ENCODE data around the gene VEPH1. TPM values are rescaled to one million over a fixed set of nuclear protein-coding genes. Genes with fewer than 3 reads are reported as not detected.

Gene VEPH1
- total RNA-seq, 1 donor from 2014 or later = 3.7 TPM

DNA sequence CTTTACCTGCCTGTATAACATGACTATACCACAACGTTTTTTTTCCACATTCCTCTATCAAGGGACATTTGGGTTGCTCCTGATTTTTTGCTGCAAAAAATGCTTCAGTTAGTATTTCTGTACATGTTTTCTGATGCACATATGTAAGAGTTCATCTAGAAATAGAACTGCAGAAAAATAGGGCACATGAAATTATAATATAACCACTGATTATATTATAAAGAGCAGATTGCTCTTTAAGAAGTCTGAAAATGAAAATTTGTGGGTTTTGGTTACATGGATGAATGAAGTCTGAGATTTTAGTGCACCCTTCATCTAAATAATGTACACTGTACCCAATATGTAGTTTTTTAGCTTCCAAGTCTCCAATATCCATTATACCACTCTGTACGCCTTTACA, 196.7 kb downstream of the VEPH1 start:
- TF ChIP-seq, protein P1, sequence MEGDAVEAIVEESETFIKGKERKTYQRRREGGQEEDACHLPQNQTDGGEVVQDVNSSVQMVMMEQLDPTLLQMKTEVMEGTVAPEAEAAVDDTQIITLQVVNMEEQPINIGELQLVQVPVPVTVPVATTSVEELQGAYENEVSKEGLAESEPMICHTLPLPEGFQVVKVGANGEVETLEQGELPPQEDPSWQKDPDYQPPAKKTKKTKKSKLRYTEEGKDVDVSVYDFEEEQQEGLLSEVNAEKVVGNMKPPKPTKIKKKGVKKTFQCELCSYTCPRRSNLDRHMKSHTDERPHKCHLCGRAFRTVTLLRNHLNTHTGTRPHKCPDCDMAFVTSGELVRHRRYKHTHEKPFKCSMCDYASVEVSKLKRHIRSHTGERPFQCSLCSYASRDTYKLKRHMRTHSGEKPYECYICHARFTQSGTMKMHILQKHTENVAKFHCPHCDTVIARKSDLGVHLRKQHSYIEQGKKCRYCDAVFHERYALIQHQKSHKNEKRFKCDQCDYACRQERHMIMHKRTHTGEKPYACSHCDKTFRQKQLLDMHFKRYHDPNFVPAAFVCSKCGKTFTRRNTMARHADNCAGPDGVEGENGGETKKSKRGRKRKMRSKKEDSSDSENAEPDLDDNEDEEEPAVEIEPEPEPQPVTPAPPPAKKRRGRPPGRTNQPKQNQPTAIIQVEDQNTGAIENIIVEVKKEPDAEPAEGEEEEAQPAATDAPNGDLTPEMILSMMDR (conservative IDR thresholded peaks at IDR 0.05; ENCODE audit: low read depth, low read length) = no peak
- H3K4me3 ChIP-seq (ENCODE audit: low read depth, low read length) = no peak overlapping the region
- DNase-seq (ENCODE audit: low read depth) = no peak

DNA sequence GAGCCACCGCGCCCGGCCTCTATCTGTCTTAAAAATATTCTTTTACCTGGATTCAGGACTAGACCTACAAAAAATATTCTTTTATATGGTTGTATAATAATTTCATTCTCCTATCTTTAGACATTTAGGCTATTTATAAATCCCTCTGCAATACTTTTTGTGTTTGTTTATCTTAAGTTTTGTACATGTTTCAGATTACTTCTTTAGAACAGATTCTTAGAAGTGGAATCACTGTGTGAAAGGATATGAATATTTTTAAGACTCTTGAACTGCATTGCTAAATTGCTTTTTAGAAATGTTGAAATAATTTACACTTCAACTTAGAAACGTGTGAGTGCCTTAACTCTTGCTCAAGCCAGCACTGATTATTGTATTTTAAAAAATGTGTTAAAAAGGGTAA, 197.8 kb downstream of the VEPH1 start:
- TF ChIP-seq, protein P1 (conservative IDR thresholded peaks at IDR 0.05; ENCODE audit: low read depth, low read length) = no peak
- DNase-seq (ENCODE audit: low read depth) = no peak
- no peak overlapping the region for H3K4me3 ChIP-seq (ENCODE audit: low read depth, low read length)

DNA sequence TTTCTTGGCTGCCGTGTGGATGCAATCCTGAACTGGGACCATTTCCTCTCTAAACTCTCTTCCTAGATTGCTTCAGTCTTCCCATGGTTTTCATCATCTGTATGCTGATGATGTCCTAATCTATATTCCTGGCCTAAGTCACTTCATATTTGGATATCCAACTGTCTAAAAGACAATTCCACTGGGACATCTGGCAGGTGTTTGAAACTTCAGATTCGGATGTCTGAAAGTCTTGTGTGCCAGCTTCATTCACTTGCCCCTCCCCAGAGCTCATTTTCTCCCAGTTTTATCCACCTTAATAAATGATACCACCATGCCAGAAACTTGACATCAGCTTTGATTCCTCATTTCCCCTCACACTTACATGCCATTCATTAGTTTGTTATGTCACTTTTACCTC, 201.5 kb downstream of the VEPH1 start:
- H3K4me3 ChIP-seq (ENCODE audit: low read depth, low read length) = no peak overlapping the region
- TF ChIP-seq, protein P1 (conservative IDR thresholded peaks at IDR 0.05; ENCODE audit: low read depth, low read length) = no peak
- DNase-seq (ENCODE audit: low read depth) = no peak

DNA sequence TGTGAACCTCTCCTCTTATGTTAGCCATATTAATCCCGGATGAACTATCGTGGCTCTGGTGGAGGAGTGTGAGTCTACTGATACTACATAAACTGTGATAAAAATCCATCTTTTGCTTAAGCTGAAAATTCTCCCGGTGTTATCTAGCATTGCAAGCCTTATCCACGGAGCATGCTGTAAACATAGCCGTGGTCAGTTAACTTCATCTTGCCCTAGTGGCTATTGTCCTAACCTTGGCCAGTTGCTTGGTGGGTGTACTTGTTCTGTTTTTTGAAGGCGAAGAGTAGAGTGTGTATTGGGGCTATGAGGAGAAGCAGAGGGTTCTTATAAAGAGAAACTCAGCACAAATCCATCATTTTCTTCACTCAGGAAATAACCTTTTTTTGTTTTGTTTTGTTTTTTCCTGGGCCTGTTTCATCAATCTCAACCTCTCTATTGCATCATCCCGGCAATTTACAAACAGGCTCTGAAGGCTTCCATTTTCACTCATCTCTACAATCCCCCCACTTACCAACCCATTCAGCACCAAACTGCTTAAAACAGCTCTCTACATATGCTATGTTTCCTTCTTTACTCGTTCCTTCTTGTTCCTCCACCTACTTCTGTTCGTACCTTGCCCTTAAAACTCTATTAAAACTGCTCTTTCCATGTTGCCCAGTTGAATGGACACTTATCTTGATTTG, 202.1 kb downstream of the VEPH1 start:
- no peak overlapping the region for H3K4me3 ChIP-seq (ENCODE audit: low read depth, low read length)
- TF ChIP-seq, protein P1 (conservative IDR thresholded peaks at IDR 0.05; ENCODE audit: low read depth, low read length) = no peak
- no peak for DNase-seq (ENCODE audit: low read depth)

DNA sequence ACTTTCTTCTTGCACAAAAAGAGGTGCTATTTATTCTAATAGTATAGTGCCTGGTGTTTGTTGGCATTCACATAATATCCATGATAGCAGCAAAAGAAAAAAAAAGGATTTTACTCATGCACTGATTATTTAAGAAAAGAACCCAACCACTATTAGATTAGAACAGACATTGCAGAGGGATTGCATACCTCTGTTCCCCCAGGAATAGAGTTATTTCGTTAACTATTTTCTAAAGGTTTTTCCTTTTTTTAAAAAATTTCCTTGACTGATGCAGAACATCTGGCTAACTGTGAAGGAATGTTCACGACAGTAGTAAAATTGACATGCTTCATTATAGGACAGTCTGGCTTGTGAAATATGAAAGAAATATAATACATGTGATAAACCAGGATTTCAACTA, 203.1 kb downstream of the VEPH1 start:
- H3K4me3 ChIP-seq (ENCODE audit: low read depth, low read length) = no peak overlapping the region
- TF ChIP-seq, protein P1 (conservative IDR thresholded peaks at IDR 0.05; ENCODE audit: low read depth, low read length) = no peak
- no peak for DNase-seq (ENCODE audit: low read depth)

DNA sequence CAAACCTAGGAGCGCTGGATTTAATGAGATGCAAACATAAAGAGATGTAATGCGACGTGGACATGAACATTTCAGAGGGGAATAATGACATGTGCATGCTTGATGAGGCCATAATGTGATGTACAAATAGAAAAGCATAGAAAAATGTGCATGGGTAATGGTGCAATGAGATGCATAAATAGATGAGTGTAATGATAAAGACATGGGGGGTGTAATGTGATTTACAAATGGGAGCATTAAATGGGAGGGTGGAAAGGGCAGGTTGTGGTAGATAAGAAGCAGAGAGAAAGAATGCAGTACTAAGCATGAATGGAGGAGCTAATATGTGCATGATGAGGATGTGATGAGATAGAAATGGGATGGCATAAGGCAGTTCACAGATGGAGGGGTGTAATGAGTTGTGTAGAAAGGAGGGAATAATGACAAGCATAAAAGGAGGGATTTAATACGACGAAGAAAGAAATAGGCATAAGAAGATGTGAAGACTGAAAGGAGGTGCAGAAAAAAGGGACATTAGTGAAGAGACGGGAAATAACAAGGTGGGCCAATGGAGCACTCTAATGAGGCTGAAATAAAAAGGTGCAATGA, 205.8 kb downstream of the VEPH1 start:
- TF ChIP-seq, protein P1 (conservative IDR thresholded peaks at IDR 0.05; ENCODE audit: low read depth, low read length) = no peak
- no peak for DNase-seq (ENCODE audit: low read depth)
- no peak overlapping the region for H3K4me3 ChIP-seq (ENCODE audit: low read depth, low read length)

DNA sequence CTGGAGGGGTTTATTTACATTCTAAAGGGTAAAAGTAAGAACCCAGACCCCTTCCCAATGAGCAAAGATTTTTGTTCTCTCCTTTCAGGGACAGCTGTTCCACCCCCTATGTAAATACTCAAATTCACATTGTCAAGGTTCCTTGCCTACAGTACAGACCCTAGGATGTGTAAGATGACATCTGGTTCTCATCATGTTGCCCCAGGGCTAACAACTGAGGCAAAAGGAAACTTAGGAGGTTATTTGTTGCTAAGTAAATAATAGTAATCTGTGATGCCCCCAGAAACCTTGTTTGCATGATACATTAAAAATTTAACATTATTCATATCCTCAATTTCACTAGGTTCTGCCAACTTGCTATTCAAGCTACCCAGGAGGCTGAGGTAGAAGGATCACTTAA, 208.3 kb downstream of the VEPH1 start:
- TF ChIP-seq, protein P1 (conservative IDR thresholded peaks at IDR 0.05; ENCODE audit: low read depth, low read length) = no peak
- no peak for DNase-seq (ENCODE audit: low read depth)
- no peak overlapping the region for H3K4me3 ChIP-seq (ENCODE audit: low read depth, low read length)
